T-helper 1 cell treated with Interleukin-12 subunit alpha and Interleukin-12 subunit beta and Interleukin-4 antibody, amounts not matched to agents 30 ng/mL and 1 ng/mL, for 36 hours (primary cell): ENCODE results near the gene ATXN7. TPM values are rescaled to one million over a fixed set of nuclear protein-coding genes. Genes with fewer than 3 reads are reported as not detected.

Source experiments
- intact Hi-C: fragments of 100-400 bp; cut with micrococcal nuclease; formaldehyde crosslinking; loops from one replicate; pipeline ENCODE4 v1.15.1; 2024
- total RNA-seq: library from RNA; stranded (reverse); gene quantifications from 2 replicates; pipeline ENCODE4 v1.2.3, GENCODE V29; 2022

Gene ATXN7
- total RNA-seq, 1 donor from 2014 or later = 79.2 TPM

GRCh38 chr3:63979093-63979885 lies 115.6 kb downstream of the ATXN7 start:
- intact Hi-C loops = loop anchor here (1.0 to 10.0 kb wide), 5 partner anchors 11 to 1534 kb away; no protein-coding TSS in a partner anchor

GRCh38 chr3:63980019-63980418 lies 116.4 kb downstream of the ATXN7 start:
- intact Hi-C loops = no loop called here

- intact Hi-C loops = no loop called here
These were observed 117.3 kb downstream of the ATXN7 start for GRCh38 chr3:63980830-63981498.

GRCh38 chr3:63981980-63982379 lies 118.3 kb downstream of the ATXN7 start:
- intact Hi-C loops = no loop called here

GRCh38 chr3:63984391-63984790 lies 120.7 kb downstream of the ATXN7 start:
- intact Hi-C loops = no loop called here

- intact Hi-C loops = no loop called here
These were observed 122.5 kb downstream of the ATXN7 start for GRCh38 chr3:63986146-63986545.

GRCh38 chr3:63986831-63987230 lies 123.2 kb downstream of the ATXN7 start:
- intact Hi-C loops = no loop called here

- intact Hi-C loops = no loop called here
These were observed 125.3 kb downstream of the ATXN7 start for GRCh38 chr3:63988943-63989342.

GRCh38 chr3:63990204-63990603 lies 126.5 kb downstream of the ATXN7 start:
- intact Hi-C loops = loop anchor here (10.0 kb wide), 1 partner anchor 635 kb away; no protein-coding TSS in a partner anchor

GRCh38 chr3:63990733-63991132 lies 127.1 kb downstream of the ATXN7 start:
- intact Hi-C loops = loop anchor here (10.0 kb wide), 1 partner anchor 636 kb away; no protein-coding TSS in a partner anchor

- intact Hi-C loops = loop anchor here (2.0 to 10.0 kb wide), 2 partner anchors 29 to 637 kb away; no protein-coding TSS in a partner anchor
These were observed 128.0 kb downstream of the ATXN7 start for GRCh38 chr3:63991666-63992065.

- intact Hi-C loops = loop anchor here (1.0 to 10.0 kb wide), 7 partner anchors 13 to 638 kb away; no protein-coding TSS in a partner anchor
These were observed 129.0 kb downstream of the ATXN7 start for GRCh38 chr3:63992516-63993209.

- intact Hi-C loops = loop anchor here (1.0 to 10.0 kb wide), 7 partner anchors 14 to 639 kb away; no protein-coding TSS in a partner anchor
These were observed 130.0 kb downstream of the ATXN7 start for GRCh38 chr3:63993653-63994079.

- intact Hi-C loops = loop anchor here (10.0 kb wide), 1 partner anchor 640 kb away; no protein-coding TSS in a partner anchor
These were observed 131.4 kb downstream of the ATXN7 start for GRCh38 chr3:63995086-63995485.

- intact Hi-C loops = loop anchor here (10.0 kb wide), 1 partner anchor 644 kb away; no protein-coding TSS in a partner anchor
These were observed 135.4 kb downstream of the ATXN7 start for GRCh38 chr3:63998852-63999754.

GRCh38 chr3:64000453-64001055 lies 136.9 kb downstream of the ATXN7 start:
- intact Hi-C loops = no loop called here

- intact Hi-C loops = no loop called here
These were observed 138.6 kb downstream of the ATXN7 start for GRCh38 chr3:64002233-64002632.

GRCh38 chr3:64003589-64003988 lies 139.9 kb downstream of the ATXN7 start:
- intact Hi-C loops = no loop called here

GRCh38 chr3:64008017-64008416 lies 144.3 kb downstream of the ATXN7 start:
- intact Hi-C loops = no loop called here
